Umbilical cord (tissue), 2 donors: ENCODE results near the gene PPIH. TPM values are rescaled to one million over a fixed set of nuclear protein-coding genes. Genes with fewer than 3 reads are reported as not detected.
"Not testable (repeated sequence)": the region's sequence is repeated elsewhere in the genome, so short reads cannot be mapped to it uniquely, and the experiment has no call there.

ENCODE experiments used
- DNase-seq: peaks from one replicate; pipeline ENCODE4 v3.0.0-alpha.2; 2015; ENCODE audit warnings: low spot score
- total RNA-seq: library from RNA; depleted of rRNA; stranded (reverse); fragments of >200 nt; gene quantifications from one replicate; pipeline ENCODE4 v1.2.3, GENCODE V29; 2014; ENCODE audit warnings: low replicate concordance; ENCODE audit not compliant: insufficient read depth

The PPIH gene
- total RNA-seq, result 10.4 TPM

GRCh38 chr1:42657981-42658876 is at the start of gene PPIH:
PPIH (plus strand) TSS chr1:42658423; CDS start chr1:42658447, 24 bp downstream.
- peak; percentile 97 for DNase-seq

DNA sequence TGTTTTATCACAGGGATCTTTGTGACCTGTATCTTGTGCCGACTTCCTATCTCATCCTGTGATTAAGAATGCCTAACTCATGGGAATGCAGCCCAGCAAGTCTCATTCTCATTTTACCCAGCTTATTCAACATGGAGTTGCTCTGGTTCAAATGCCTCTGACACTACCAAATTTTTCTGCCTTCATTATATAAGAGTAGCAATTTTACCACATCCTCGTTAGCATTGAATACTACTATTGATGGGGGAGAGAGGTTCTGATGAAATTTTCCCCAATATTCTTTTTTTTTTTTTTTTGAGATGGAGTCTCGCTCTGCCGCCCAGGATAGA is 44.5 kb upstream of the PPIH start:
- no peak for DNase-seq

GRCh38 chr1:42618866-42619265 is 39.4 kb upstream of the PPIH start:
- DNase-seq, result peak; percentile 7

DNA sequence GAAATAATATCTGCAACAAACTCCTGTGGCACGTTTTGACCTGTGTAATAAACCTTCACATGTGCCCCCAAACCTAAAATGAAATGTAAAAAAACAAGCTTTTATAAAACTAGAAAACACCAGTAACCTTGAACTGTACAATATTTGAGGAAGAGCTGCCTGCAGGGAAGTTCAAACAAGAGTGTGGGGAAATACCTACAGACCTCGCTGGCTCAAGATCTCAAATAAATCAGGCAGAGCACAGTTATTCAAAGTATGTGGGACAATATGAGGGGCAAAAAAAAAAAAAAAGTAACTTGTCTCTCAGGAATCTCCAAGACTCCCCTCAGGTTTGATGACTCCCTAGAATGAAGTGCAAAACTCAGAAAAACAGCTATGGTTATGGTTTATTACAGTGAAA is 37.9 kb upstream of the PPIH start:
- DNase-seq, result no peak

DNA sequence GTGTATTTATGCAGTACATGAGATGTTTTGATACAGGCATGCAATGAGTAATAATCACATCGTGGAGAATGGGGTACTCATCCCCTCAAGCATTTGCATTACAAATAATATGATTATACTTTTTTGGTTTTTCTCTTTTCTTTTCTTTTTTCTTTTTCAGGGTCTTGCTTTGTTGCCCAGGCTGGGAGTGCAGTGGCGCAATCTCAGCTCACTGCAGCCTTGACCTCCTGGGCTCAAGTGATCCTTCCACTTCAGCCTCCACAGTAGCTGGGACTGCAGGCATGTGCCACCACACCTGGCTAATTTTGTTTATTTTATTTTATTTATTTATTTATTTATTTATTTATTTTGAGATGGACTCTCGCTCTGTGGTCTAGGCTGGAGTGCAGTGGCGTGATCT is 37.0 kb upstream of the PPIH start:
- not testable (repeated sequence) for DNase-seq

GRCh38 chr1:42627205-42627604 is 31.0 kb upstream of the PPIH start:
- DNase-seq, result not testable (repeated sequence)

DNA sequence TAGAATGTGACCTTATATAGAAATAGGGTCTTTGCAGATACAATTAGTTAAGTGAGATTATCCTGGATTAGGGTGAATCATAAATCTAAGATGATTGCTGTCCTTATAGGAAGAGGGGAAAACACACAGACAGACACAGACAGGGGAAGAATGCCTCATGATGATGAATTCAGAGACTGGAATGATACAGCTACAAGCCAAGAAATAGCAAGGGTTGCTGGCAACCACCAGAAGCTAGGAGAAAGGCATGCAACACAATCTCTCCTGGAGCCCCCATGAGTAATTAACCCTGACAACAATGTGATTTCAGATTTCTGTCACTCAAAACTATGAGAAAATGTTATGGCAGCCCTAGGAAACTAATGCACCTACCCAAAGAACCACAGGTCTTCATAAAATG is 19.1 kb upstream of the PPIH start:
- DNase-seq, result no peak

DNA sequence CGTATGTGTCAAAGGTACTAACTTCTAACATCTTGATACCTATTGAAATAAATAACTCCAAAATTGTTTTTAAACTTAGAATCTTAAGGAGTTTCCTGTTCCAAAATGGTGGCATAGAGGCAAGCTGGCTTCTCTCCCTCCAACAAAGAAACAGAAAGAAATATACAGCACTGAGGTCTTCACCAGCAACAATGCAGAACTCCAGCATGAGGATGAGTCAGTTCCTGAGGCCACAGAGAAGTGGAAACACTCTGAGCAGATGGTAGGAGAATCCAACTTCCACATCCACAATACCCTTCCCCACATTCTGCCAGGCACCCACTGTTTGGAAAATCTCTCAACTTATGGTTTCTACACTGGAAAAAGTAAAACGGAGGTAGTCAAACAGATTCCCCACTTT is 12.2 kb upstream of the PPIH start:
- no peak for DNase-seq

- no peak for DNase-seq
These were observed 1.0 kb upstream of the PPIH start for GRCh38 chr1:42657201-42657600.

DNA sequence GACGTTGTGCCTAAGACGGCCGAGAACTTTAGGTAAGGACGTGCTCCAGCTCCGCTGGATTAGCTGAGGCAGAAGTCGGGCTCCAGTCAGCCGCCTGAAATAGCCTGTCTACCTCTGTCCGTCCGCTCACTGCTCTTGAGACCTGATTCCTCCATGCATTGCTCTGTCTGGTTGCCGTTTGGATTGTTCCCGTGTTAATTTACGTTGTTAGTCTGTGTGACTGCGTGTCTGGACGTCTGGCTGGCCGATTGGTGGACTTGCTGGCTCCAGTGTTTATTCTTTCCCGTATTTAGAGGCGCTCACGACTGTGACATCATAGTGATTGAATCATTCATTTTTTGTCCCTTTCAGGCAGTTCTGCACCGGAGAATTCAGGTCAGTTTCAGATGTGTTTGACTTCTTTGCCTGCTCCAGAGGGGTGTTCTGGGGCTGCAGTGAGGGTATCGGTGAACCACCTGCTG is 684 bp downstream of the PPIH start:
- no peak for DNase-seq

DNA sequence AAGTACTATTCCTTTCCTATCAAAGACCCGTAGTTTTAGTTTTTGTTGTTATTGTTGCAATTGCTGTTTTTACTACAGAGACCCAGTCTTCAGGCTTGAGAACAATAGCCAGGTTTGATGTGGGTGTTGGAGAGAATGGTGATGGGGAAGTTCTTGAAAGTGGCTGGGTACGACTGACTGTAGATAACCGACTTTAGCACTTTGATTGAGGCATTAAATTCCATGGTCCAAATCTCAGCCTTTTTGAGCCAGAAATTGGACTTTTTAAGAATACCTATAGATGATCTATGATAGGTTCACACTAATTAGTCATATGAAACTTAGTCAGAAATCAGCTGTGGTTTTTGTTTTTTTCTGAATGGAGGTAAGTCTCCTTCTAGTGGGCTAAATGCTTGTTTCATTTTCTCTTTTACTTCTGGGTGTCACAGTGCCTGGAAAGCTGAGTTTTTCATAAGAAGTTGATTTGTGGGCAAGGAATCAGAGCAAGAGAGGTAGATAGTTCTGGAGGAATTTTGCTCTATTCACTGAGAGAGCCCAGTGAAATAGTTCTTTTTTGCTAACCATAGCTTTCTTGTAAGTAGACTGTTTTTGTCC is 2.8 kb downstream of the PPIH start:
- no peak for DNase-seq

DNA sequence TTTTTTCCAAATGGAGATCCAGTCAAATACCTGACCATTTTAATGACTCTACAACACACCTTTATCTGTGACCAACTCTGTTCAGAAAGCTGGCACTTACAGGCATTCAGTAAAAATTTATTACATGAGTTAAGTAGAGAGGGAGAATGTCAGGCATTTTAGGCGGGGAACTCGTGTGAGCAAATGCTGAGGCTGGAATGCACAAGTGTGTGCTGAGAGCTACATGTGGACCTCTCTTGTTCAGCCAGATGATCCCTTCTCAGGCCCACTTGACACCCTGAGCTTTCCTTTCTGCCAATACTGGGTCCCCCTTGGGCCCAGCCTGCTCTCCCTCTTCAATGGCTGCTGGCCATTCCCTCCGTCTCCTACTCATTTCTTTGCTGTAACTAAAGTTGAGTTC is 11.7 kb downstream of the PPIH start:
- no peak for DNase-seq

DNA sequence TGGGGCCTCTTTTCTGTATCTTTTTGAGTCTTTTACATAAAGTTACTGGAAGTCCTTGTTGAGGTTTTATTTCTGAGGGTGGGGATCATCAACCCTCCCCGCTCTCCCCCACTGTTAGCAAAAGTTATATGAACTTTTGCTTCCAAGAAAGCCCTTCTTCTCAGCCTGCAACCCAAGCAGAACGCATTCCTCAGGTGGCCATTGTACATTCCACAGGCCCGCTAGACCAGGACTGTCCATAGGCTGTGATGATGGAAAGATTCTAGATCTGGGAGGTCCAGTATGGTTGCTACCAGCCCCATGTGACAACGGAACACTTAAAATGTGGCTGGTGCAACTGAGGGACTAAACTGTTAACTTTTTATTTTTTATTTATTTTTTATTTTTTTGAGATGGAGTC is 12.2 kb downstream of the PPIH start:
- no peak for DNase-seq

- peak; percentile 20 for DNase-seq
These were observed 16.0 kb downstream of the PPIH start for GRCh38 chr1:42674214-42674613.

DNA sequence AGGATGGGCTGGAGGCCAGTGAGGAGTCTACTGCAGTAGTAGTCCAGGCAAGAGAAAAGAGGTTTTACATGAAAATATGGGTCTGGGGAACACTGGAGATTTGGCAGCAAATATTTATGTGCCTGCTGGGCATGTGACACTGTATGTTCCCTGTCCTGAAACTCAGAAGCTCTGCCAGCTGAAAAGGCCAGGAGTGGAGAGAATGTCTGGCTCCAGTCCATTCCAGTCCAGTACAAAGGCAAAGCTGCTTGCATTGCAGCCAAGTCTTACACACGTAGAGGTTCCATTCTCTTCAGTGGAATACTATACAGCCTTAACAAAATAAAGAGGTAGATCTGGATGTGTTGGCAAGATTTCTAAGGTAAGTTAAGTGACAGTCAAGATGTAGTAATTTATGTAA is 16.5 kb downstream of the PPIH start:
- no peak for DNase-seq

GRCh38 chr1:42675467-42675866 is 17.2 kb downstream of the PPIH start:
- DNase-seq, result no peak

GRCh38 chr1:42676534-42677087 is 18.4 kb downstream of the PPIH start:
- no peak for DNase-seq

- DNase-seq, result peak; percentile 55
These were observed 21.3 kb downstream of the PPIH start for GRCh38 chr1:42679364-42679983.

- no peak for DNase-seq
These were observed 21.8 kb downstream of the PPIH start for GRCh38 chr1:42680055-42680454.

DNA sequence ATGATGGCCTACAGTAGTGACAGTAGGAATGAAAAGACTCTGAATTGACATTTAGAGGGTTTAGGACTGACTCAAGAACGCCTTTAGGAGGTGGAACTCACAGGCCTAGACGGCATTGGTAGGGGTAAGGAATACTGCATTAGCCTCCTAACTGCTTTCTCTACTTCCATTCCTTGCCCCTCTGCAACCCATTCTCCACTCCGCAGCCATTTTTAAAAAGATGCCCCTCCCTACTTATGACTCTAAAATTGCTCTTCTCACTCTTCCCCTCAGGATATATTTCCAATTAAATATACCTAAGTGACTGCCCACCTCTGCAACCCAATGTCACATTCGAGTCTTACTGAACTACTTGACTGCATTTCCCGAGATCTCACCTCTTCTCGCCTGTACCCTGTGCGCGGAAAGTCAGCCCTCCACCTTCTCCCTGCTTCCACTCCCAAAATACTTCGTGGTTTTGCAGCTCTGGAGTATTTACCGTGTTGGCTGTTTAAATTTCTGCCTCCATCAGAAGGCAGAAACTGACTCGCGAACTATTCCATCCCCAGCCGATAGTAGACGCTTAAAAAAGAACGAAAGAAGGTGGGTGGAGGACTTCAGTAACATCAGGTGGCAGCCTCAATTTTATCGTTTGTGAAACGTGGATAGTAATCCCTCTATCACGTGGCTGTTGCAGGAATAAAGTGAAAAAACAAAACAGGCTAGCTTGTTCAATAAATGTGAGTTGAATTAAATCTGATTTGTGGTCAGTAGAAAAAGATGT is 22.9 kb downstream of the PPIH start:
- peak; percentile 43 for DNase-seq

GRCh38 chr1:42681741-42682483 is 23.7 kb downstream of the PPIH start, which contains the start of gene YBX1:
YBX1 (plus strand) TSS chr1:42682418; CDS start chr1:42682566, 148 bp downstream.
- peak; percentile 99 for DNase-seq
